Measurements from ENCODE around the gene MYO1B. TPM values are rescaled to one million over a fixed set of nuclear protein-coding genes. Genes with fewer than 3 reads are reported as not detected.

Gene MYO1B
- total RNA-seq, 2 donors from 2014 or later = 11.6 to 14.7 TPM

DNA sequence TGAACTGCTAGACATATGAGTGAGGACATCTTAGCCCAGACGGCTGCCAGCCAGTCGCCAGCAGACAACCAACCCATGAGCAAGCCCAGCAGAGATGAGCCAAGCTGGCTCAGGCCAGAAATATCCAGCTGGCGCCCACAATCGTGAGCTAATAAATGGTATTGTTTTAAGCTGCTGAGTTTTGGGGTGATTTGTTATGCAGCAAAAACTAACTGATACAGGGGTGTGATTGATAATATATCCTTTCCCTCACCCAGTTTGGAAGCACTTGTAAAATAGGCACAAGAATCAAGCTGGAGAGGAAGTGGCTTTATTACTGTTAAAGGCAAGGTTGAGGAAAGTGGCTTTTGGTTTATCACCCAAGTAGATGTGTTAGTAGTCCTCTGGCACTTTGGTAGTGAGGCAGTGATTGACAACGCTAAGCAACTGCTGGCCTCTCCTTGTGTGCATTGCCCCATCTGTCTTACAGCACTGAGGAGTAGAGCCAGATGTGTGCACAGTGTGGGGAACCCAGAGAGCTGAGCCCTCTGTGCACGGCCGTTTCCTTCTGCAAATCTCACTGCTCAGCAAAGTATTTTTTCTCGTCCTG lies 110.1 kb downstream of the MYO1B start:
- Histone ChIP-seq H3K4me1 (peaks cover 0 to 11% of the 10 kb centered on the region in 2 donors), H3K27me3 (no peaks in the 10 kb centered on the region), H3K36me3 (no peaks in the 10 kb centered on the region), H3K9me3 (no peaks in the 10 kb centered on the region), H3K27ac (no peak overlapping the region), H3K4me3 (no peak overlapping the region)
- TF ChIP-seq, protein P1, sequence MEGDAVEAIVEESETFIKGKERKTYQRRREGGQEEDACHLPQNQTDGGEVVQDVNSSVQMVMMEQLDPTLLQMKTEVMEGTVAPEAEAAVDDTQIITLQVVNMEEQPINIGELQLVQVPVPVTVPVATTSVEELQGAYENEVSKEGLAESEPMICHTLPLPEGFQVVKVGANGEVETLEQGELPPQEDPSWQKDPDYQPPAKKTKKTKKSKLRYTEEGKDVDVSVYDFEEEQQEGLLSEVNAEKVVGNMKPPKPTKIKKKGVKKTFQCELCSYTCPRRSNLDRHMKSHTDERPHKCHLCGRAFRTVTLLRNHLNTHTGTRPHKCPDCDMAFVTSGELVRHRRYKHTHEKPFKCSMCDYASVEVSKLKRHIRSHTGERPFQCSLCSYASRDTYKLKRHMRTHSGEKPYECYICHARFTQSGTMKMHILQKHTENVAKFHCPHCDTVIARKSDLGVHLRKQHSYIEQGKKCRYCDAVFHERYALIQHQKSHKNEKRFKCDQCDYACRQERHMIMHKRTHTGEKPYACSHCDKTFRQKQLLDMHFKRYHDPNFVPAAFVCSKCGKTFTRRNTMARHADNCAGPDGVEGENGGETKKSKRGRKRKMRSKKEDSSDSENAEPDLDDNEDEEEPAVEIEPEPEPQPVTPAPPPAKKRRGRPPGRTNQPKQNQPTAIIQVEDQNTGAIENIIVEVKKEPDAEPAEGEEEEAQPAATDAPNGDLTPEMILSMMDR (IDR thresholded peaks at IDR 0.05) = no peak
- DNase-seq (ENCODE audit: low spot score) = no peak

DNA sequence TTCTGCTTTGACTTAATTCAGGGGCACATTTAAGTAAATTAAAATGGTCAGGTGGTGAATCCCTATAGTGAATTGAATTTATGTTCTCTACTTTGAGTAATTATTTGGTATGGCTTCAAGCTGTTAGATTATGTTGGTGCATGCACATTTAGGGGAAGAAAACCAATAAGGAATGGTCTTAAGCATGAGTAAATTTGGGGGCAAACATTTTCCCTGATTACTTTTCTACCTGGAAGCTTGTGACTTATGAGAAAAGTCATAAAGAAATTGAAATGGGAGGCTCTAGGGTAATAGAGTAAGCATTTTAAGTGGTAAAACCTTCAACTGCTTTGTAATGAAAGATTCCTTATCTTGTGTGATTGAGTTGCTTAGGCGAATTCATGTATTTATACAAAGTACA lies 112.5 kb downstream of the MYO1B start:
- no peaks in the 10 kb centered on the region for H3K27me3 ChIP-seq
- TF ChIP-seq, protein P1 (IDR thresholded peaks at IDR 0.05) = no peak
- H3K36me3 ChIP-seq = peaks cover 7% of the 10 kb centered on the region
- no peak for DNase-seq (ENCODE audit: low spot score)
- H3K4me3 ChIP-seq = no peak overlapping the region
- H3K27ac ChIP-seq = no peak overlapping the region
- no peaks in the 10 kb centered on the region for H3K9me3 ChIP-seq
- peaks cover 0 to 11% of the 10 kb centered on the region in 2 donors for H3K4me1 ChIP-seq

DNA sequence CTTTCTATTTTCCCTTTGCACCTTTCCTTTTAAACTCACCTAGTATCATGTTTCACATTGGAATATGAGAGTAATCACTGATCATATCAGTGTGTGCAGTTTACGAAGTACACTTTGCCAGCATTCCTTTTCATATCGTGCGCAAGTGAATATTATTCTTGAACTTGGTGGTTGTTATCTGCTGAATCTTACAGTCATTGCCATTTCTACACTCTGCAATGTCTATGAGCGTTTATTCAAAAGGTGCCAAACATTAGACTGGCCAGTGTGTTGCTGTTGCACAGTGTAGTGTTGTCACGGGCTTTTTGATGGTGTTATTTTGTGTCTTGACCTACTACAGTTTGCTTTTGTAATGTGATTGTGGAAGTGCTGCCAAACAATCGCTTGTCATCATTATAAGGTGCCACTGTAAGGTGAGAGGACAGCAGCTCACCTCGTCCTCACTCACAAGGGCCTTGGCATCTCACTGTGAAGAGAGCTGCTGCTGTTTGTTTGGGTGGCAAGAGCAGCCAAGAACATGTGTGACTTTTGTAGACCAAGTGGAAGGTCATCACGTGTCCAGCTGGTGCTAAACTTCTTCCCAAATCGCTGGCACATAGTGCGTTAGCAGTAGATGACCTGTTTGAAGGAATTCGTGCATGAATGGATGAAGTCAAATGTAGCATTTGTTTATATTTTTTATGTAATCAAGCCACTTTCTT lies 113.3 kb downstream of the MYO1B start:
- DNase-seq (ENCODE audit: low spot score) = no peak
- peak overlapping the region in 1 of 2 donors; percentile 18 for H3K27ac ChIP-seq

DNA sequence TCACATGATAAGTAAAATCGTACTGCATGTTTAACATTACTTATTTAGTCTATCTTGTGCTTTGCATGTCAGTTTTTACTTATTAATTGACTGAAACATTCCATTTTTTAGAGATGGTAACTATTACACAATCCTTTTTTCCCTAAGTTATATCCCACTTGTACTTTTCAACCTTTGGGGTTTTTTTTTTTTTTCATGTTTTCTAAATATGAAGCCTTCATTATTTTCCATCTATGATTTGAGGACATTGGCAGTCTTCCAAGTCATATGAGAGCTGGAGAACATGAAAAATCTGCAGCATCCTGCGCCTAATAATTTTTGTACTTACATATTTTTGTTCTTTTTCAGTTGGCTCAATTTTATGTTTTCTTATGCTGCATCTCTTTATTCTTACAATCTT lies 113.9 kb downstream of the MYO1B start:
- Histone ChIP-seq H3K9me3 (no peaks in the 10 kb centered on the region), H3K27me3 (no peaks in the 10 kb centered on the region), H3K27ac (no peak overlapping the region), H3K4me3 (no peak overlapping the region), H3K36me3 (peaks cover 10% of the 10 kb centered on the region), H3K4me1 (peaks cover 0 to 11% of the 10 kb centered on the region in 2 donors)
- no peak for DNase-seq (ENCODE audit: low spot score)
- TF ChIP-seq, protein P1 (IDR thresholded peaks at IDR 0.05) = no peak

More for the DNA sequence above, 113.3 kb downstream of the MYO1B start:
- TF ChIP-seq, protein P1 (IDR thresholded peaks at IDR 0.05) = no peak
- H3K9me3 ChIP-seq = no peaks in the 10 kb centered on the region
- no peak overlapping the region for H3K4me3 ChIP-seq
- H3K27me3 ChIP-seq = no peaks in the 10 kb centered on the region
- H3K4me1 ChIP-seq = peaks cover 0 to 11% of the 10 kb centered on the region in 2 donors
- peaks cover 7% of the 10 kb centered on the region for H3K36me3 ChIP-seq

DNA sequence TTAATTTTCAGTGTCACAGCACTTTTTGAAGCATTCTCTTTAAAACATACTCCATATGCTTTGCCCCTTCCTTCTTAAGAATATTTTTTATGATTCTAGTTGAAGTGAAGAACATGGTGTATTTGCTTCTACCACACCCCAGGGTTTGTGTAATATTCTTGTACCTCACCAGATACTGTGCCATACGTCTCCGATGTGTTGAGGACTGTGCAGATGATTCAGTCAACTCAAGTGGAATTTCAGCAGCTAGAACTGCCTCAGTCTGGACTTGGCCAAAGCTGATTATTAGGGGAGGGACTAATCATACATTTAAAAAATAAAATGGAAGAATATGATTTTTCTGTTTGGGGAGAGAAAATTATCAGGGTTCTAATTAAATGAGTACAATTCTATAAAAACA lies 115.7 kb downstream of the MYO1B start:
- Histone ChIP-seq H3K4me3 (no peak overlapping the region), H3K27me3 (no peaks in the 10 kb centered on the region), H3K27ac (no peak overlapping the region), H3K9me3 (no peaks in the 10 kb centered on the region), H3K36me3 (peaks cover 14% of the 10 kb centered on the region), H3K4me1 (peaks cover 0 to 11% of the 10 kb centered on the region in 2 donors)
- no peak for DNase-seq (ENCODE audit: low spot score)
- TF ChIP-seq, protein P1 (IDR thresholded peaks at IDR 0.05) = no peak

Data from right atrium auricular region (tissue), 2 donors.